ENCODE measurements around the gene ERCC6. TPM values are rescaled to one million over a fixed set of nuclear protein-coding genes. Genes with fewer than 3 reads are reported as not detected.

ERCC6 gene
- total RNA-seq = 6.8 and 9.7 TPM in 2 replicates
- polyA plus RNA-seq = 5.4 and 8.2 TPM in 2 replicates

DNA sequence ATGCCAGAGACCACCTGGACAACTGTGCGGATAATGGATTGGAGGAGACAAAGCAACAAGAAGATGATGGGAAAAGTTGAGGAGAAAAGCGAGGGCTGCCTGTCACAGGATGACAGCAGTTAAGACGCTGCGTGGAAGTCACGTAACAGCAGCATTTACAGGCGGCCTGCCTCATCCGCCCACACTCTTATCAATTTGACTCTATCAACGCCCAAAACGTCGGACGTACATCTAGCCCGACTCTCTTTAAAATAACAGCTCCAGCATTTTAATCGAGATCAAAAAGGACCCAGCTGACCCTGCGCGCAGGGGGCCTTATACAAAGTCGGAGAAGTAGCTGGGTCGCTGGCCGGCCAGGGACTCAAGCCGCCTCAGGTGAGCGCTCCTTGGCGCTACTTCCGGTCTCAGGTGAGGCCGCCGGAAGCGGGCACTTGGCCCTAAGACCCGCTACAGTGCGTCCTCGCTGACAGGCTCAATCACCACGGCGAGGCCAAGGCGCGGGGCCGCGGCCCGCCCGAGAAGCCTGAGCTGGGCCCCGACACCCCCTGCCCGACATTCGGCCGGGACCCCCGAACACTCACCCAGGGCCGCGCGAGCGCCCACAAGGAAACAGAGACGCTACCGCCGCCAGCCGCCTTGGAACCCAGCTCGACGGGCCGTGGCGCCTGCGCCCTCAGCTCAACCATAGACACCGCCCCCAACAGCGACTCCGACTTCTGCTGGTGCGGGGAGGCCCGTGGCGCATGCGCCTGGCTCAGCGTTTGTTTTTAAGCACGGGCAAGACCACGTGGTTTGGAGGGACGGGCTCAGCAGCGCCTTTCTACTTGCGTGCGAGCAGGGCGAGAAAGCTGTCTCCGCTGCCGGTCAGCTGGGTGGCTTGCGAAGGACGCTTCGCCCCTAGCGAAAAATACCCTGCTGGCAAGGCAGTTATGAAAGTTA lies at the start of gene ERCC6:
Gene ERCC6, minus strand, starts transcription at position 741 of the 939 bp plus-strand sequence.
- Histone ChIP-seq H3K36me3 (no peaks in the 10 kb centered on the region), H3K4me3 (peak within 1 kb of the TSS; percentile 56), H3K27ac (peak within 1 kb of the TSS; percentile 70), H3K27me3 (peaks cover 6% of the 10 kb centered on the region), H3K4me1 (ENCODE audit: low read depth) (no peaks in the 10 kb centered on the region), H3K9me3 (ENCODE audit: low read depth) (no peaks in the 10 kb centered on the region)
- TF ChIP-seq, protein P1, sequence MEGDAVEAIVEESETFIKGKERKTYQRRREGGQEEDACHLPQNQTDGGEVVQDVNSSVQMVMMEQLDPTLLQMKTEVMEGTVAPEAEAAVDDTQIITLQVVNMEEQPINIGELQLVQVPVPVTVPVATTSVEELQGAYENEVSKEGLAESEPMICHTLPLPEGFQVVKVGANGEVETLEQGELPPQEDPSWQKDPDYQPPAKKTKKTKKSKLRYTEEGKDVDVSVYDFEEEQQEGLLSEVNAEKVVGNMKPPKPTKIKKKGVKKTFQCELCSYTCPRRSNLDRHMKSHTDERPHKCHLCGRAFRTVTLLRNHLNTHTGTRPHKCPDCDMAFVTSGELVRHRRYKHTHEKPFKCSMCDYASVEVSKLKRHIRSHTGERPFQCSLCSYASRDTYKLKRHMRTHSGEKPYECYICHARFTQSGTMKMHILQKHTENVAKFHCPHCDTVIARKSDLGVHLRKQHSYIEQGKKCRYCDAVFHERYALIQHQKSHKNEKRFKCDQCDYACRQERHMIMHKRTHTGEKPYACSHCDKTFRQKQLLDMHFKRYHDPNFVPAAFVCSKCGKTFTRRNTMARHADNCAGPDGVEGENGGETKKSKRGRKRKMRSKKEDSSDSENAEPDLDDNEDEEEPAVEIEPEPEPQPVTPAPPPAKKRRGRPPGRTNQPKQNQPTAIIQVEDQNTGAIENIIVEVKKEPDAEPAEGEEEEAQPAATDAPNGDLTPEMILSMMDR (IDR thresholded peaks at IDR 0.05; ENCODE audit: low read depth, low read length) = peak; percentile 6
- peak; percentile 99 for DNase-seq (ENCODE audit: low read depth in 1 of 2, low spot score in 1 of 2)

DNA sequence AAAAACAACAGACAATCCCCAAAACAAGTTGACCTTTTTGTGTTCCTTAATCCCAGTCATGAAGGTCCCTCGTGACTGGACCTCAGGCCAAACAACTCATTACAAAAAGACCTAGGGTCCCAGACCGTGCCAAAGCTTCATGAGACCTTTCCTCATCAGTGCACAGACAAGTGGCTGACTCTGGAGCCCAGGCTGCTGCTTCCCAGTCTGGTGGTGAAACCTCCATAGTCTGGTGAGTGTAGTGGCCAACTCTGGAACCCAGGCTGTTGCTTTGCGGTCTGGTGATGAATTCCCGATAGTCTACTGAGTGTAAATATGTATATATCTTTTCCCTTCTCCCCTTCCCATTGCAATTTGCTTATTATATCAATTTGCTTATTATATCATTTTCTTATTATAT lies 49.1 kb upstream of the ERCC6 start:
- Histone ChIP-seq H3K36me3 (no peaks in the 10 kb centered on the region), H3K4me3 (no peak overlapping the region), H3K9me3 (ENCODE audit: low read depth) (no peaks in the 10 kb centered on the region), H3K27me3 (no peaks in the 10 kb centered on the region), H3K27ac (no peak overlapping the region), H3K4me1 (ENCODE audit: low read depth) (no peaks in the 10 kb centered on the region)
- DNase-seq (ENCODE audit: low read depth in 1 of 2, low spot score in 1 of 2) = no peak
- TF ChIP-seq, protein P1 (IDR thresholded peaks at IDR 0.05; ENCODE audit: low read depth, low read length) = no peak

GRCh38 chr10:49585387-49585786 lies 46.5 kb upstream of the ERCC6 start:
- no peaks in the 10 kb centered on the region for H3K36me3 ChIP-seq
- no peaks in the 10 kb centered on the region for H3K27me3 ChIP-seq
- H3K4me3 ChIP-seq = no peak overlapping the region
- TF ChIP-seq, protein P1 (IDR thresholded peaks at IDR 0.05; ENCODE audit: low read depth, low read length) = no peak
- H3K4me1 ChIP-seq (ENCODE audit: low read depth) = no peaks in the 10 kb centered on the region
- H3K9me3 ChIP-seq (ENCODE audit: low read depth) = no peaks in the 10 kb centered on the region
- no peak for DNase-seq (ENCODE audit: low read depth in 1 of 2, low spot score in 1 of 2)
- H3K27ac ChIP-seq = no peak overlapping the region

DNA sequence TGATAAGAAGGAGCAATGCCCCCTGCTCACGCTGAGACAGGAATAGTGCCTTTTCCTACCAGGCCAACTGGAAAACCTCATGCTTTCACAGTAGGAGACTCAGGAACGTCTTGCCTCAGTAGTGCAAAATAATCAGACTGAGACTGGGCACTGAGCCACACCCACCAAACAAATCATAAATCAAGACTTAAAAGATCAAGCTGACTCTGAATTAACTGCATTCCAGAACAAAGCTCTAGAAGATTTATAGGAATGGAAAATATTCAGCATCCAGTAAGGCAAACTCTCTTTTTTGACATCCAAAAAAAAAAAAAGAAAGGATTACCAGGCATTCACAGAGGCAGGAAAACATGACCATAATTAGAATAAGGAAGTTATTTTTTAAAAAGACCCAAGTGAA lies 40.7 kb upstream of the ERCC6 start:
- Histone ChIP-seq H3K4me1 (ENCODE audit: low read depth) (no peaks in the 10 kb centered on the region), H3K9me3 (ENCODE audit: low read depth) (no peaks in the 10 kb centered on the region), H3K27me3 (no peaks in the 10 kb centered on the region), H3K36me3 (no peaks in the 10 kb centered on the region), H3K27ac (no peak overlapping the region), H3K4me3 (no peak overlapping the region)
- TF ChIP-seq, protein P1 (IDR thresholded peaks at IDR 0.05; ENCODE audit: low read depth, low read length) = no peak
- DNase-seq (ENCODE audit: low read depth in 1 of 2, low spot score in 1 of 2) = no peak

- Histone ChIP-seq H3K9me3 (ENCODE audit: low read depth) (no peaks in the 10 kb centered on the region), H3K36me3 (no peaks in the 10 kb centered on the region), H3K27me3 (no peaks in the 10 kb centered on the region), H3K4me1 (ENCODE audit: low read depth) (no peaks in the 10 kb centered on the region), H3K4me3 (no peak overlapping the region), H3K27ac (no peak overlapping the region)
- DNase-seq (ENCODE audit: low read depth in 1 of 2, low spot score in 1 of 2) = no peak
- TF ChIP-seq, protein P1 (IDR thresholded peaks at IDR 0.05; ENCODE audit: low read depth, low read length) = no peak
These were observed 39.5 kb upstream of the ERCC6 start for GRCh38 chr10:49578392-49578791.
